ENCODE data around the gene LDB2. TPM values are rescaled to one million over a fixed set of nuclear protein-coding genes. Genes with fewer than 3 reads are reported as not detected.

The LDB2 gene
- total and polyA plus RNA-seq, 2 donors (not counting 1 experiment from before 2014, with no cell fraction given), result not detected

DNA sequence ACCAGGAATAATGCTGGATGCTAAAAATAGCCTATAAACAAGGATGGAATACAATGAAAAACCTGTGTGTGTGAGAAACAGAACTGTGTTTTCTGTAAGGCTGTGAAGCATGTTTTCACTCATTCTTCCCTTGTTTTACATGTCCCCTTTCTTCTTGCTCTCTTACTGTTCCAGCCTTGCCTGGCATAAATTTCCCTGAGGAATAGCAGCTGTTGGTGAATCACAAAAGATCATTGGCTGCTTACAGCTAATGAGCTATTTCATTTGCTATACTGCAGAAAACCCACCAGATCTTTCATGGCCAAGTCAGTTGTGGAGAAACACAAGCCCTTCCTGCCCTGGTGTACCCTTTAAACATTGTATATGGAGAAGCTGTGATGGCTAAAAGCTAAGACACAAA is 91.1 kb downstream of the LDB2 start:
- H3K4me3 Mint-ChIP-seq, result no peak overlapping the region
- H3K9me3 Mint-ChIP-seq (ENCODE audit: insufficient read depth), result peaks cover 2% of the 10 kb centered on the region
- Histone ChIP-seq H3K4me3 (ENCODE audit: control extremely low read depth in 1 of 5, extremely low read depth in 1 of 5, insufficient read depth in 1 of 5, low read depth in 2 of 5, low read length in 4 of 5) (no peak overlapping the region), H3K27me3 (replicated peaks in 1 of 4; ENCODE audit: control extremely low read depth in 1 of 4, control insufficient read depth in 3 of 4, insufficient read depth in 4 of 4, low read length in 3 of 4) (no peaks in the 10 kb centered on the region), H2AFZ (ENCODE audit: insufficient read depth, low read depth, low read length, poor library complexity, severe bottlenecking) (no peak overlapping the region), H3K9ac (ENCODE audit: low read length) (no peak overlapping the region), H3K27ac (ENCODE audit: low read length in 2 of 2) (no peak overlapping the region), H4K20me1 (ENCODE audit: control insufficient read depth, insufficient read depth, low read length, poor library complexity, severe bottlenecking) (no peaks in the 10 kb centered on the region), H3K4me2 (replicated peaks; ENCODE audit: low read depth, low read length, poor library complexity, severe bottlenecking) (no peak overlapping the region), H3K4me1 (ENCODE audit: control insufficient read depth in 2 of 2, insufficient read depth in 2 of 2, low read length in 2 of 2) (no peaks in the 10 kb centered on the region), H3K36me3 (replicated peaks in 1 of 2; ENCODE audit: control extremely low read depth in 1 of 2, control insufficient read depth in 1 of 2, extremely low read depth in 1 of 2, insufficient read depth in 2 of 2, low read length in 1 of 2) (no peaks in the 10 kb centered on the region), H3K79me2 (ENCODE audit: control insufficient read depth, insufficient read depth, low read length) (no peaks in the 10 kb centered on the region), H3K9me3 (ENCODE audit: control extremely low read depth in 1 of 3, control insufficient read depth in 2 of 3, insufficient read depth in 1 of 3, low read length in 2 of 3) (peaks cover 0 to 3% (median 0%) of the 10 kb centered on the region in 3 donors)
- intact Hi-C loops (cut with micrococcal nuclease), result no loop called here
- ChIA-PET CTCF (no interaction called here), POLR2A (no interaction called here)
- TF ChIP-seq, protein P1, sequence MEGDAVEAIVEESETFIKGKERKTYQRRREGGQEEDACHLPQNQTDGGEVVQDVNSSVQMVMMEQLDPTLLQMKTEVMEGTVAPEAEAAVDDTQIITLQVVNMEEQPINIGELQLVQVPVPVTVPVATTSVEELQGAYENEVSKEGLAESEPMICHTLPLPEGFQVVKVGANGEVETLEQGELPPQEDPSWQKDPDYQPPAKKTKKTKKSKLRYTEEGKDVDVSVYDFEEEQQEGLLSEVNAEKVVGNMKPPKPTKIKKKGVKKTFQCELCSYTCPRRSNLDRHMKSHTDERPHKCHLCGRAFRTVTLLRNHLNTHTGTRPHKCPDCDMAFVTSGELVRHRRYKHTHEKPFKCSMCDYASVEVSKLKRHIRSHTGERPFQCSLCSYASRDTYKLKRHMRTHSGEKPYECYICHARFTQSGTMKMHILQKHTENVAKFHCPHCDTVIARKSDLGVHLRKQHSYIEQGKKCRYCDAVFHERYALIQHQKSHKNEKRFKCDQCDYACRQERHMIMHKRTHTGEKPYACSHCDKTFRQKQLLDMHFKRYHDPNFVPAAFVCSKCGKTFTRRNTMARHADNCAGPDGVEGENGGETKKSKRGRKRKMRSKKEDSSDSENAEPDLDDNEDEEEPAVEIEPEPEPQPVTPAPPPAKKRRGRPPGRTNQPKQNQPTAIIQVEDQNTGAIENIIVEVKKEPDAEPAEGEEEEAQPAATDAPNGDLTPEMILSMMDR (IDR thresholded peaks at IDR 0.05), result no peak
- TF ChIP-seq EZH2 (IDR thresholded peaks at IDR 0.05; ENCODE audit: borderline replicate concordance, insufficient read depth, low read depth, low read length, poor library complexity, severe bottlenecking), result no peak
- DNase-seq (no peak), ATAC-seq (ENCODE audit: low read depth) (no peak)
- no peak overlapping the region for H3K27ac Mint-ChIP-seq
- H3K27me3 Mint-ChIP-seq, result no peaks in the 10 kb centered on the region
- H3K4me1 Mint-ChIP-seq, result no peaks in the 10 kb centered on the region

DNA sequence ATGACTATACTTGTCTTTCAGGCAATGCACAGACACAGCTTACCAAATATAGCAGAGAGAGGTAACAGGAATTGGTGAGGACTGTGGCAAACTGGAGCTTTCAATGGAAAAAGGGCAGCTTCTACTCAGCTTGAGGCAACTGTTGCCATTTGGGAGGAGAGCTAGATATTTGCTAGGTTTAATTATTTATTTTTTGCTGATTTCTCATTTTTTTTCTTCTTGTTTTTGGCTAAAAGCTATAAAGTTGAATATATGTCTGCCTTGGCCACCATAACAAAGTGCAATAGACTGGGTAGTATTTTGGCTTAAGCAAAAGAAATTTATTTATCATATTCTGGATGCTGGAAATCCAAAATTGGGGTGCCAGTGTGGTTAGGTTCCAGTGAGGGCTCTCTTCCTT is 93.9 kb downstream of the LDB2 start:
- Histone ChIP-seq H3K4me2 (replicated peaks; ENCODE audit: low read depth, low read length, poor library complexity, severe bottlenecking) (no peak overlapping the region), H3K27me3 (replicated peaks in 1 of 4; ENCODE audit: control extremely low read depth in 1 of 4, control insufficient read depth in 3 of 4, insufficient read depth in 4 of 4, low read length in 3 of 4) (no peaks in the 10 kb centered on the region), H3K9ac (ENCODE audit: low read length) (no peak overlapping the region), H2AFZ (ENCODE audit: insufficient read depth, low read depth, low read length, poor library complexity, severe bottlenecking) (no peak overlapping the region), H4K20me1 (ENCODE audit: control insufficient read depth, insufficient read depth, low read length, poor library complexity, severe bottlenecking) (no peaks in the 10 kb centered on the region), H3K4me3 (ENCODE audit: control extremely low read depth in 1 of 5, extremely low read depth in 1 of 5, insufficient read depth in 1 of 5, low read depth in 2 of 5, low read length in 4 of 5) (no peak overlapping the region), H3K9me3 (ENCODE audit: control extremely low read depth in 1 of 3, control insufficient read depth in 2 of 3, insufficient read depth in 1 of 3, low read length in 2 of 3) (peaks cover 0 to 3% (median 0%) of the 10 kb centered on the region in 3 donors), H3K36me3 (replicated peaks in 1 of 2; ENCODE audit: control extremely low read depth in 1 of 2, control insufficient read depth in 1 of 2, extremely low read depth in 1 of 2, insufficient read depth in 2 of 2, low read length in 1 of 2) (no peaks in the 10 kb centered on the region), H3K27ac (ENCODE audit: low read length in 2 of 2) (no peak overlapping the region), H3K79me2 (ENCODE audit: control insufficient read depth, insufficient read depth, low read length) (no peaks in the 10 kb centered on the region), H3K4me1 (ENCODE audit: control insufficient read depth in 2 of 2, insufficient read depth in 2 of 2, low read length in 2 of 2) (no peaks in the 10 kb centered on the region)
- DNase-seq (no peak), ATAC-seq (ENCODE audit: low read depth) (no peak)
- intact Hi-C loops (cut with micrococcal nuclease), result no loop called here
- no peak overlapping the region for H3K27ac Mint-ChIP-seq
- no peak overlapping the region for H3K4me3 Mint-ChIP-seq
- no peaks in the 10 kb centered on the region for H3K27me3 Mint-ChIP-seq
- ChIA-PET CTCF (no interaction called here), POLR2A (no interaction called here)
- H3K4me1 Mint-ChIP-seq, result no peaks in the 10 kb centered on the region
- TF ChIP-seq, protein P1 (IDR thresholded peaks at IDR 0.05), result no peak
- TF ChIP-seq EZH2 (IDR thresholded peaks at IDR 0.05; ENCODE audit: borderline replicate concordance, insufficient read depth, low read depth, low read length, poor library complexity, severe bottlenecking), result no peak
- H3K9me3 Mint-ChIP-seq (ENCODE audit: insufficient read depth), result peaks cover 2% of the 10 kb centered on the region
